Measurements from ENCODE around the gene RNF213.
"Not testable (repeated sequence)": the region's sequence is repeated elsewhere in the genome, so short reads cannot be mapped to it uniquely, and the experiment has no call there.

RNF213 gene

GRCh38 chr17:80316927-80317705 is 56.5 kb downstream of the RNF213 start:
- no peak for DNase-seq (ENCODE audit: low read depth in 1 of 2, low spot score in 1 of 2)

GRCh38 chr17:80317706-80317980 is 57.0 kb downstream of the RNF213 start:
- DNase-seq (ENCODE audit: low read depth in 1 of 2, low spot score in 1 of 2) = no peak

GRCh38 chr17:80318166-80318565 is 57.5 kb downstream of the RNF213 start:
- no peak for DNase-seq (ENCODE audit: low read depth in 1 of 2, low spot score in 1 of 2)

GRCh38 chr17:80319262-80319998 is 58.8 kb downstream of the RNF213 start:
- no peak for DNase-seq (ENCODE audit: low read depth in 1 of 2, low spot score in 1 of 2)

GRCh38 chr17:80319999-80320344 is 59.3 kb downstream of the RNF213 start:
- no peak for DNase-seq (ENCODE audit: low read depth in 1 of 2, low spot score in 1 of 2)

GRCh38 chr17:80320496-80320895 is 59.8 kb downstream of the RNF213 start:
- no peak for DNase-seq (ENCODE audit: low read depth in 1 of 2, low spot score in 1 of 2)

- DNase-seq (ENCODE audit: low read depth in 1 of 2, low spot score in 1 of 2) = no peak
Observed at GRCh38 chr17:80322864-80323263, 62.2 kb downstream of the RNF213 start.

- DNase-seq (ENCODE audit: low read depth in 1 of 2, low spot score in 1 of 2) = no peak
Observed at GRCh38 chr17:80323982-80324381, 63.3 kb downstream of the RNF213 start.

- DNase-seq (ENCODE audit: low read depth in 1 of 2, low spot score in 1 of 2) = no peak
Observed at GRCh38 chr17:80327518-80327917, 66.9 kb downstream of the RNF213 start.

GRCh38 chr17:80328634-80329380 is 68.2 kb downstream of the RNF213 start:
- no peak for DNase-seq (ENCODE audit: low read depth in 1 of 2, low spot score in 1 of 2)

- not testable (repeated sequence) for DNase-seq (ENCODE audit: low read depth in 1 of 2, low spot score in 1 of 2)
Observed at GRCh38 chr17:80329421-80329820, 68.8 kb downstream of the RNF213 start.

GRCh38 chr17:80330276-80330675 is 69.6 kb downstream of the RNF213 start:
- DNase-seq (ENCODE audit: low read depth in 1 of 2, low spot score in 1 of 2) = no peak

GRCh38 chr17:80330938-80331337 is 70.3 kb downstream of the RNF213 start:
- DNase-seq (ENCODE audit: low read depth in 1 of 2, low spot score in 1 of 2) = not testable (repeated sequence)

GRCh38 chr17:80331820-80332219 is 71.2 kb downstream of the RNF213 start:
- no peak for DNase-seq (ENCODE audit: low read depth in 1 of 2, low spot score in 1 of 2)

- no peak for DNase-seq (ENCODE audit: low read depth in 1 of 2, low spot score in 1 of 2)
Observed at GRCh38 chr17:80337195-80337895, 76.7 kb downstream of the RNF213 start.

GRCh38 chr17:80339118-80339517 is 78.5 kb downstream of the RNF213 start:
- no peak for DNase-seq (ENCODE audit: low read depth in 1 of 2, low spot score in 1 of 2)

- DNase-seq (ENCODE audit: low read depth in 1 of 2, low spot score in 1 of 2) = no peak
Observed at GRCh38 chr17:80339731-80340456, 79.2 kb downstream of the RNF213 start.

- no peak for DNase-seq (ENCODE audit: low read depth in 1 of 2, low spot score in 1 of 2)
Observed at GRCh38 chr17:80345321-80345720, 84.7 kb downstream of the RNF213 start.

GRCh38 chr17:80345841-80346497 is 85.3 kb downstream of the RNF213 start:
- no peak for DNase-seq (ENCODE audit: low read depth in 1 of 2, low spot score in 1 of 2)

GRCh38 chr17:80346498-80347275 is 86.0 kb downstream of the RNF213 start:
- DNase-seq (ENCODE audit: low read depth in 1 of 2, low spot score in 1 of 2) = no peak
